BE2C (cell line): Measurements from ENCODE around the gene ADAMTS2.
A peak's percentile ranks its signal among the peaks of the same experiment; 100 is the strongest.

Experiments used
- DNase-seq: peaks from one replicate; pipeline ENCODE4 v3.0.0-alpha.2; 2020
- H3K27me3 ChIP-seq: fragments of 250-450 bp; sonication (Bioruptor Pico); 2 replicates; pipeline ENCODE4 v1.5.1; 2020; ENCODE audit warnings: mild to moderate bottlenecking
- H3K36me3 ChIP-seq: fragments of 250-450 bp; sonication (Bioruptor Pico); 2 replicates; pipeline ENCODE4 v1.5.1; 2020; ENCODE audit warnings: mild to moderate bottlenecking
- H3K4me1 ChIP-seq: fragments of 250-450 bp; sonication (Bioruptor Pico); 2 replicates; pipeline ENCODE4 v1.5.1; 2020
- H3K4me3 ChIP-seq: 2 replicates; pipeline ENCODE4 v1.5.1; 2011; ENCODE audit warnings: low read depth, low read length
- H3K9me3 ChIP-seq: fragments of 250-450 bp; sonication (Bioruptor Pico); 2 replicates; pipeline ENCODE4 v1.5.1; 2020
- CTCF ChIP-seq: IDR thresholded peaks from 2 replicates; pipeline ENCODE4 v1.5.1; 2012; ENCODE audit warnings: mild to moderate bottlenecking, low read depth, low read length

ADAMTS2 gene

GRCh38 chr5:179347581-179347980 is 2.3 kb upstream of the ADAMTS2 start:
- H3K4me1 ChIP-seq = no peaks in the 10 kb centered on the region
- TF ChIP-seq CTCF = no peak
- H3K27me3 ChIP-seq = peaks cover 52% of the 10 kb centered on the region
- no peak for DNase-seq
- H3K36me3 ChIP-seq = no peaks in the 10 kb centered on the region
- H3K4me3 ChIP-seq = no peak overlapping the region
- H3K9me3 ChIP-seq = no peaks in the 10 kb centered on the region

GRCh38 chr5:179346875-179347274 is 1.6 kb upstream of the ADAMTS2 start:
- H3K27me3 ChIP-seq = peaks cover 58% of the 10 kb centered on the region
- no peak for TF ChIP-seq CTCF
- no peaks in the 10 kb centered on the region for H3K9me3 ChIP-seq
- H3K36me3 ChIP-seq = no peaks in the 10 kb centered on the region
- H3K4me1 ChIP-seq = no peaks in the 10 kb centered on the region
- no peak overlapping the region for H3K4me3 ChIP-seq
- no peak for DNase-seq

GRCh38 chr5:179346401-179346800 is 1.1 kb upstream of the ADAMTS2 start:
- H3K36me3 ChIP-seq = no peaks in the 10 kb centered on the region
- no peaks in the 10 kb centered on the region for H3K9me3 ChIP-seq
- peaks cover 58% of the 10 kb centered on the region for H3K27me3 ChIP-seq
- TF ChIP-seq CTCF = no peak
- H3K4me3 ChIP-seq = no peak overlapping the region
- no peaks in the 10 kb centered on the region for H3K4me1 ChIP-seq
- DNase-seq = no peak

GRCh38 chr5:179345183-179345432 is 153 bp downstream of the ADAMTS2 start:
- H3K4me3 ChIP-seq = no peak overlapping the region
- no peaks in the 10 kb centered on the region for H3K36me3 ChIP-seq
- H3K9me3 ChIP-seq = no peaks in the 10 kb centered on the region
- no peak for DNase-seq
- TF ChIP-seq CTCF = no peak
- H3K4me1 ChIP-seq = no peaks in the 10 kb centered on the region
- H3K27me3 ChIP-seq = peaks cover 58% of the 10 kb centered on the region

- TF ChIP-seq CTCF = no peak
- no peaks in the 10 kb centered on the region for H3K36me3 ChIP-seq
- DNase-seq = no peak
- H3K4me3 ChIP-seq = peak overlapping the region; percentile 44
- H3K27me3 ChIP-seq = peaks cover 58% of the 10 kb centered on the region
- H3K4me1 ChIP-seq = no peaks in the 10 kb centered on the region
- H3K9me3 ChIP-seq = no peaks in the 10 kb centered on the region
These were observed 654 bp downstream of the ADAMTS2 start for GRCh38 chr5:179344431-179345182.

GRCh38 chr5:179343719-179344430 is 1.4 kb downstream of the ADAMTS2 start:
- TF ChIP-seq CTCF = peak; percentile 32; the same call in 1 of the 2 replicates
- no peaks in the 10 kb centered on the region for H3K4me1 ChIP-seq
- H3K9me3 ChIP-seq = no peaks in the 10 kb centered on the region
- H3K36me3 ChIP-seq = no peaks in the 10 kb centered on the region
- peak overlapping the region; percentile 44 for H3K4me3 ChIP-seq
- peak; percentile 64 for DNase-seq
- peaks cover 58% of the 10 kb centered on the region for H3K27me3 ChIP-seq
